Lower leg skin (tissue), 4 donors: Measurements from ENCODE around the gene METTL2A. TPM values are rescaled to one million over a fixed set of nuclear protein-coding genes. Genes with fewer than 3 reads are reported as not detected.
"Not testable (repeated sequence)": the region's sequence is repeated elsewhere in the genome, so short reads cannot be mapped to it uniquely, and the experiment has no call there.

ENCODE experiments used
- DNase-seq, 2 donors: peaks; one replicate each; pipeline ENCODE4 v3.0.0-alpha.2; 2019; ENCODE audit warnings: low spot score in 2 of 2
- H3K4me3 ChIP-seq: fragments of 200-600 bp; sonication (generic); 2 replicates; pipeline ENCODE4 v1.5.1; 2017; ENCODE audit warnings: mild to moderate bottlenecking, low read depth; ENCODE audit not compliant: poor library complexity, severe bottlenecking
- CTCF ChIP-seq, 3 donors: fragments of 450-650 bp; IDR thresholded peaks; one replicate each; pipeline ENCODE4 v1.5.1; 2016; ENCODE audit warnings: antibody characterized with exemption in 3 of 3, mild to moderate bottlenecking in 3 of 3, moderate library complexity in 2 of 3
- POLR2A ChIP-seq, 2 donors: fragments of 450-650 bp; IDR thresholded peaks; one replicate each; pipeline ENCODE4 v1.6.1; 2016 to 2017; ENCODE audit warnings: antibody characterized with exemption in 2 of 2, mild to moderate bottlenecking in 1 of 2, moderate library complexity in 1 of 2
- WGBS, 2 donors: methylation state at CpG; one replicate each; pipeline ENCODE4 v1.1.5; 2018; 5-methylcytosine and 5-hydroxymethylcytosine counted together
- intact Hi-C: fragments of 100-400 bp; cut with DNase I; formaldehyde crosslinking; loops from one replicate; pipeline ENCODE4 v1.15.0; 2023; ENCODE audit warnings: low total_unique reads
- total RNA-seq, 4 donors: library from RNA; depleted of rRNA; stranded (reverse); fragments of >200 nt; gene quantifications; one replicate each; pipeline ENCODE4 v1.1.0, GENCODE V29; 2016

METTL2A gene
- total RNA-seq, 4 donors from 2014 or later: 12.4 to 16.4 (median 15.8) TPM

DNA sequence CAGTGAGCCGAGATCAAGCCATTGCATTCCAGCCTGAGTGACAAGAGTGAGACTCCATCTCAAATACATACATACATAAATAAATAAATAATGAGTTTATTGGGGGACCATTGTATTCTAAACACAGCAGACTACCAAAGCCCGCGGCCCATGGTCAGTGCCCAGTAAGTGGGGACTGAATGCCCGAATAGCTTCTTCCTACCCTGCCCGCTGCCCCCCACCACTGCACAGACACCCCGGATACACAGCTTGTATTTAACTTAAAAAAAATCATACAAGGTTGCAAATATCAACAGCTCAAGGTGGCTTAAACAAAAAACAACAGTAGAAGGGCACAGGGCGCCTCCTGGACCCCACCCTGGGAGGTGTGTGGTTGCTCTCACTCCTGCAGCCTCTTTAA lies 32.3 kb downstream of the METTL2A start:
- H3K4me3 ChIP-seq: no peak overlapping the region
- intact Hi-C loops: no loop called here
- TF ChIP-seq POLR2A (IDR thresholded peaks at IDR 0.05): no peak
- no peak for TF ChIP-seq CTCF (IDR thresholded peaks at IDR 0.05)
- DNase-seq: no peak
- WGBS, 2 donors: 91 to 93% methylated on average over 7 of the region's 7 CpGs

- DNase-seq, intact Hi-C loops, H3K4me3 ChIP-seq: not testable (repeated sequence)
- WGBS, 2 donors: 42 to 60% methylated on average over 10 of the region's 10 CpGs
These were observed 34.8 kb downstream of the METTL2A start for GRCh38 chr17:62458483-62458882.

GRCh38 chr17:62464422-62464821 lies 40.7 kb downstream of the METTL2A start:
- WGBS, 2 donors: 83 to 92% methylated on average over 3 of the region's 3 CpGs
- H3K4me3 ChIP-seq, intact Hi-C loops, DNase-seq: not testable (repeated sequence)

DNA sequence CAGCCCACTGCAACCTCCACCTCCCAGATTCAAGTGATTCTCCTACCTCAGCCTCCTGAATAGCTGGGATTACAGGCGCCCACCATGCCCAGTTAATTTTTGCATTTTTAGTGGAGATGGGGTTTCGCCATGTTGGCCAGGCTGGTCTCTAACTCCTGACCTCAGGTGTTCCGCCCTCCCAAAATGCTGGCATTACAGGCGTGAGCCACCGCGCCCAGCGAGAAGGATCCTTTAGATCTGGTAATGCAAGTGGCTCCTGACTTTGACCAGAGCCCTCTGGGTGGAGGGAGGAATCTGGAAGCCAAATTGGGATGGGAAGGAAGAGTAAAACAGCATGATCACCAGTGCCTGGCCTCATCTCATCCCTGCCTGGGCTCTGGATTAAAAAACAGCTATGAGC lies 41.6 kb downstream of the METTL2A start:
- intact Hi-C loops, H3K4me3 ChIP-seq, DNase-seq: not testable (repeated sequence)
- WGBS, 2 donors: 97 to 99% methylated on average over 7 of the region's 7 CpGs

DNA sequence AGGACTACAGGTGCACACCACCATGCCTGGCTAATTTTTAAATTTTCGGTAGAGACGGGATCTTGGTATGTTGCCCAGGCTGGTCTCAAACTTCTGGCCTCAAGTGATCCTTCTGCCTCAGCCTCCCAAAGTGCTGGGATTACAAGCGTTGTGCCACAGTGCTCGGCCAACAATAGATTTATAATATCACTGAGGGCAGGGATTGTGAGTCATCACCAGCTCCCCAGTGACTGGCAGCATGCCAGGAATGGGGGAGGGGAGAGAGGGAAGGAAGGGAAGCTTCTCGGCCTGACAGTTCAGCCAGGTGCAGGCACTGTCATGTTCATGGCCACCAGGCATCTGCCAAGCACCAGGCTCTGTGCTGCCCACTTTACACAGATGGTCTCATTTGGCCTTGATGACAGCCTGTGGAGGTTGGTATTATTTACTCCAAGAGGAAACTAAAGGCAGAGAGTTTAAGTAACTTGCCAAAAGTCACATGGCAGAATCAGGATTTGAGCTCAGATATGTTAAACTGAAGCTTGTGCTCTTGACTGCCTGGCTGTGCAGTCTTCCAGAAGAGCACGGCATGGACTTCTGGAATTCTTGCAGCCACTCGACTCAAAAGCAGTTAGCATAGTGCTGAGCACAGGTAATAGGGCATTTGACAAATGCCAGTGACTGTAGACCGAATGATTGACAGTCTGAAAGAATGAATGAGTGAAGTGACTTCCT lies 47.1 kb downstream of the METTL2A start:
- peak; percentile 64 to 95 for DNase-seq
- WGBS, 2 donors: 31 to 33% methylated on average over 6 of the region's 8 CpGs
- H3K4me3 ChIP-seq, intact Hi-C loops: not testable (repeated sequence)

GRCh38 chr17:62471380-62471880 lies 47.7 kb downstream of the METTL2A start:
- DNase-seq, H3K4me3 ChIP-seq, intact Hi-C loops: not testable (repeated sequence)
- WGBS, 2 donors: 52 to 70% methylated on average over 9 of the region's 9 CpGs

DNA sequence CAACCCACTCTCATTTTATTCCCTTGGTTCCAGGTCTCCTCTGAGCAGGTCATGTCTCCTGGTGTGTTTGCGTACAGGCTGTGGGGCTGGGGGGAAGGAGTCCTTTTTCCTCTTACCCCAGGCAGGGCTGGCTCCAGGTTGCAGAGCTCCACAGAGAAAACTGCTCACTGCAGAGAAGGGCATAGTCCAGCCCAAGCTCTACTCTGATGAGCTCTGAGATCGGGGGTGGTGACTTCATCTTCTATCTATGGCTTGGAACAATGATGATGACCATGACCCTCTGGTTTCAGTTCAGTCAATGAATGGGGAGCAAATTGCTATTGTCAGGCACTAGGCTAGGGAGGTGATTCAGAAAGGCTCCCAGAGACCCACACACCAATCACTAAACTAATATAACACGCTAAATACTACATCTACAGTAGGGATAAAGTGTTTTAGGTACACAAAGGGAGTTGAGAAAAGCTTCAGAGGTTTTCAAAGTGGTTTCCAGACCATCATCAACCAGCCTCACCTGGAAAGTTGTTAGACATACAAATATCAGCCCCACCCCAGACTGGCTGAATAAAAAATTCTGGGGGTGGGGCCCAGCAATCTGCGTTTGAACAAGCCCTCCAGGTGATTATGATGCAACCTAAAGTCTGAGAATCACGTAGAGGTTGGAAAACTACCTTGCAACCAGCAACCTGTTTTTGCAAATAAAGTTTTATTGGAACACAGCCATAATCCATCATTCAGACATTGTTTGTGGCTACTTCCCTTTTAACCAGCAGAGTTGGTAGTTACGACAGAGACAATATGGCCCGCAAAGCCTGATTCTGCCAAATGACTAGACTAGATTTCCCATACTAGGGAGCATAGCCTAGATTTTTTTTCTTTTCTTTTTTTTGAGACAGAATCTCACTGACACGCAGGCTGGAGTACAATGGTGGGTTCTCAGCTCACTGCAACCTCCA lies 49.6 kb downstream of the METTL2A start:
- H3K4me3 ChIP-seq, intact Hi-C loops: not testable (repeated sequence)
- peak in 1 of 2 donors; percentile 72 for DNase-seq
- WGBS, 2 donors: 62 to 67% methylated on average over 8 of the region's 8 CpGs

- H3K4me3 ChIP-seq, intact Hi-C loops: not testable (repeated sequence)
- 74 to 77% methylated on average over 8 of the region's 8 CpGs for WGBS, 2 donors
- DNase-seq: peak in 1 of 2 donors; percentile 83
These were observed 53.4 kb downstream of the METTL2A start for GRCh38 chr17:62477111-62477510.

- H3K4me3 ChIP-seq: peak overlapping the region; percentile 58
- intact Hi-C loops: not testable (repeated sequence)
- 0 to 1% methylated on average over 13 to 27 of the region's 61 CpGs for WGBS, 2 donors
- DNase-seq: peak; percentile 24 to 87
These were observed 54.2 kb downstream of the METTL2A start for GRCh38 chr17:62477718-62478408.
